Central memory CD8-positive, alpha-beta T cell (primary cell): Measurements from ENCODE around the gene MTERF4.

Experiments
- ATAC-seq: fragments of 150-1000 bp; cut with Tn5 transposase; replicated peaks from 2 replicates; pipeline ENCODE4 v1.10.0; 2022; ENCODE audit warnings: mild to moderate bottlenecking, moderate FRiP score, moderate number of reproducible peaks; ENCODE audit not compliant: poor library complexity, severe bottlenecking; ENCODE audit errors: extremely low read depth
- DNase-seq, 2 donors: peaks; one replicate each; pipeline ENCODE4 v3.0.0; 2021; ENCODE audit warnings: low spot score in 2 of 2
- H3K27ac Mint-ChIP-seq: one replicate; pipeline ENCODE4 v1.8.0; 2022; ENCODE audit warnings: low read depth, mild to moderate bottlenecking, moderate library complexity, mixed read lengths
- H3K27me3 Mint-ChIP-seq: one replicate; pipeline ENCODE4 v1.8.0; 2022; ENCODE audit warnings: mixed read lengths
- H3K36me3 Mint-ChIP-seq: one replicate; pipeline ENCODE4 v1.8.0; 2022; ENCODE audit warnings: mild to moderate bottlenecking, moderate library complexity, mixed read lengths; ENCODE audit not compliant: insufficient read depth
- H3K4me1 Mint-ChIP-seq: one replicate; pipeline ENCODE4 v1.8.0; 2022; ENCODE audit warnings: mixed read lengths
- H3K4me3 Mint-ChIP-seq: one replicate; pipeline ENCODE4 v1.8.0; 2022; ENCODE audit warnings: mild to moderate bottlenecking, moderate library complexity, mixed read lengths
- H3K9me3 Mint-ChIP-seq: one replicate; pipeline ENCODE4 v1.8.0; 2022; ENCODE audit warnings: mixed read lengths

Gene MTERF4

DNA sequence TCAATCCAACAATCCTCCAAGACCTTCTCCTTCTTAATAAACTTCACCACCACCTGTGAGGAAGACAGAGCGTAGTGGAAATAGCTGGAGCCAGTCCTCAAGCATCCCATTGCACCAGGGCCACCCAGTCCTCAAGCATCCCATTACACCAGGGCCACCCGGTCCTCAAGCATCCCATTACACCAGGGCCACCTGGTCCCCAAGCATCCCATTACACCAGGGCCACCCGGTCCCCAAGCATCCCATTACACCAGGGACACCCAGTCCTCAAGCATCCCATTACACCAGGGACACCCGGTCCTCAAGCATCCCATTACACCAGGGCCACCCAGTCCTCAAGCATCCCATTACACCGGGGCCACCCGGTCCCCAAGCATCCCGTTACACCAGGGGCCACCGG, 13.3 kb upstream of the MTERF4 start:
- Mint-ChIP-seq H3K4me3 (no peak overlapping the region), H3K27ac (no peak overlapping the region), H3K9me3 (no peaks in the 10 kb centered on the region), H3K36me3 (peaks cover 14% of the 10 kb centered on the region), H3K27me3 (no peaks in the 10 kb centered on the region), H3K4me1 (peaks cover 33% of the 10 kb centered on the region)
- DNase-seq (no peak), ATAC-seq (no peak)

- Mint-ChIP-seq H3K36me3 (peaks cover 19% of the 10 kb centered on the region), H3K4me1 (peaks cover 38% of the 10 kb centered on the region), H3K9me3 (no peaks in the 10 kb centered on the region), H3K27me3 (no peaks in the 10 kb centered on the region), H3K27ac (peak overlapping the region; percentile 2), H3K4me3 (no peak overlapping the region)
- no peak for DNase-seq
- ATAC-seq: no peak
Measured at GRCh38 chr2:241114836-241115235, 12.7 kb upstream of the MTERF4 start.

DNA sequence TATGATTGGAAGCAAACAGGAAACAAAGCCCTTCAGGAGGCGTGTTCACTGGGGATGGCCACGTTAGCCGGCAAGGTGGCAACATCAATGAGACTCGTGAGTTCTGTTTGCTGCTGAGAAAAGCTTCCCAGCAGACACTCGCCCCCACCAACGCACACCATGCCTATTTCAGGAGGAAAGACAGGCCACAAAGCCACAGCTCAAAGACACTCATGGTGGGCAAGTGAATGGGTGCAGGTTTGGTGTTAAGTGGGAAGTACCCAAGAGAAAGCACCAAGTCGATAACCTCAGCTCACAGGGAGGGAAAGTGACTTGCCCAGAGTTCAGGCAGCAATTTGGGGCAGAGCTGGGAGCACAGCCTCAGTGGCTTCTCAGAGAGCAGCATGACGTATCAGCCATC, 10.5 kb upstream of the MTERF4 start:
- peak overlapping the region; percentile 94 for H3K27ac Mint-ChIP-seq
- no peaks in the 10 kb centered on the region for H3K9me3 Mint-ChIP-seq
- H3K4me3 Mint-ChIP-seq: peak overlapping the region; percentile 78
- no peaks in the 10 kb centered on the region for H3K27me3 Mint-ChIP-seq
- peaks cover 54% of the 10 kb centered on the region for H3K4me1 Mint-ChIP-seq
- ATAC-seq: peak; percentile 46
- peak in 1 of 2 donors; percentile 48 for DNase-seq
- peaks cover 17% of the 10 kb centered on the region for H3K36me3 Mint-ChIP-seq

- H3K36me3 Mint-ChIP-seq: peaks cover 17% of the 10 kb centered on the region
- H3K4me3 Mint-ChIP-seq: peak overlapping the region; percentile 78
- H3K9me3 Mint-ChIP-seq: no peaks in the 10 kb centered on the region
- H3K4me1 Mint-ChIP-seq: peaks cover 54% of the 10 kb centered on the region
- no peak for DNase-seq
- no peak for ATAC-seq
- peak overlapping the region; percentile 94 for H3K27ac Mint-ChIP-seq
- no peaks in the 10 kb centered on the region for H3K27me3 Mint-ChIP-seq
Measured at GRCh38 chr2:241112046-241112445, 10.0 kb upstream of the MTERF4 start.

GRCh38 chr2:241111440-241111805, 9.3 kb upstream of the MTERF4 start:
- peak overlapping the region; percentile 94 for H3K27ac Mint-ChIP-seq
- H3K36me3 Mint-ChIP-seq: peaks cover 19% of the 10 kb centered on the region
- ATAC-seq: peak; percentile 52
- no peaks in the 10 kb centered on the region for H3K27me3 Mint-ChIP-seq
- peak in 1 of 2 donors; percentile 27 for DNase-seq
- peak overlapping the region; percentile 78 for H3K4me3 Mint-ChIP-seq
- peaks cover 51% of the 10 kb centered on the region for H3K4me1 Mint-ChIP-seq
- H3K9me3 Mint-ChIP-seq: no peaks in the 10 kb centered on the region

GRCh38 chr2:241110607-241111439, 8.7 kb upstream of the MTERF4 start:
- peak overlapping the region; percentile 78 for H3K4me3 Mint-ChIP-seq
- H3K36me3 Mint-ChIP-seq: peaks cover 19% of the 10 kb centered on the region
- H3K27ac Mint-ChIP-seq: peak overlapping the region; percentile 94
- no peak for ATAC-seq
- DNase-seq: no peak
- H3K9me3 Mint-ChIP-seq: no peaks in the 10 kb centered on the region
- H3K27me3 Mint-ChIP-seq: no peaks in the 10 kb centered on the region
- peaks cover 50% of the 10 kb centered on the region for H3K4me1 Mint-ChIP-seq

GRCh38 chr2:241110089-241110606, 8.1 kb upstream of the MTERF4 start:
- DNase-seq (no peak), ATAC-seq (no peak)
- Mint-ChIP-seq H3K9me3 (no peaks in the 10 kb centered on the region), H3K27ac (peak overlapping the region; percentile 94), H3K4me3 (peak overlapping the region; percentile 78), H3K27me3 (no peaks in the 10 kb centered on the region), H3K36me3 (peaks cover 21% of the 10 kb centered on the region), H3K4me1 (peaks cover 50% of the 10 kb centered on the region)

GRCh38 chr2:241109210-241110088, 7.4 kb upstream of the MTERF4 start:
- Mint-ChIP-seq H3K27ac (peak overlapping the region; percentile 94), H3K9me3 (no peaks in the 10 kb centered on the region), H3K36me3 (peaks cover 20% of the 10 kb centered on the region), H3K4me1 (peaks cover 50% of the 10 kb centered on the region), H3K27me3 (no peaks in the 10 kb centered on the region), H3K4me3 (peak overlapping the region; percentile 78)
- ATAC-seq (peak; percentile 22), DNase-seq (no peak)

GRCh38 chr2:241108271-241109209, 6.5 kb upstream of the MTERF4 start:
- Mint-ChIP-seq H3K4me3 (peak overlapping the region; percentile 78), H3K36me3 (peaks cover 23% of the 10 kb centered on the region), H3K27me3 (no peaks in the 10 kb centered on the region), H3K4me1 (peaks cover 55% of the 10 kb centered on the region), H3K27ac (peak overlapping the region; percentile 94), H3K9me3 (no peaks in the 10 kb centered on the region)
- ATAC-seq (peak; percentile 27), DNase-seq (peak in 1 of 2 donors; percentile 50)

- peaks cover 55% of the 10 kb centered on the region for H3K4me1 Mint-ChIP-seq
- no peak overlapping the region for H3K4me3 Mint-ChIP-seq
- H3K9me3 Mint-ChIP-seq: no peaks in the 10 kb centered on the region
- no peaks in the 10 kb centered on the region for H3K27me3 Mint-ChIP-seq
- H3K36me3 Mint-ChIP-seq: peaks cover 23% of the 10 kb centered on the region
- DNase-seq: no peak
- ATAC-seq: no peak
- H3K27ac Mint-ChIP-seq: peak overlapping the region; percentile 94
Measured at GRCh38 chr2:241107031-241107783, 5.1 kb upstream of the MTERF4 start.

DNA sequence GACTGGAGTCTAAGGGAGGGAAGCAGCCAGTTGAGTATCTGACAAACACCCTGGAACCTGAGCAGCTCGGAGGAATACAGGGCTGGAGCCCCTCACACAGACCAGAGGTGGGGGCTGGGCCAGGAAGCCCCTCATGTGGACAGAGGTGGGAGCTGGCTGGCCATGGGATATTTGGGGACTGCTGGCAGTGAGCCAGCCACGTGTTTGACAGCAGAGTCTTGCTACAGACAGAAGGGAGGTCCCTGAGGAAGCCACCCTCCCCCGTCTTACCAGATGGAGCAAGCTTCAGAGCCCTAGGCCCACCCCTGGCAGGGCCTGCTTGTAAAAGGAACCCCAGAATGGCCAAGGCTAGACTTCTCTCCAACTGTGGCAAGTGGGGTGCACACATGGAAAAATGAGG, 3.6 kb upstream of the MTERF4 start:
- peaks cover 23% of the 10 kb centered on the region for H3K36me3 Mint-ChIP-seq
- H3K4me1 Mint-ChIP-seq: peaks cover 52% of the 10 kb centered on the region
- no peaks in the 10 kb centered on the region for H3K9me3 Mint-ChIP-seq

More for the DNA sequence above, 3.6 kb upstream of the MTERF4 start:
- DNase-seq (no peak), ATAC-seq (no peak)
- Mint-ChIP-seq H3K27me3 (no peaks in the 10 kb centered on the region), H3K4me3 (no peak overlapping the region), H3K27ac (no peak overlapping the region)
